Measurements from ENCODE around the gene CTF1.

DNA sequence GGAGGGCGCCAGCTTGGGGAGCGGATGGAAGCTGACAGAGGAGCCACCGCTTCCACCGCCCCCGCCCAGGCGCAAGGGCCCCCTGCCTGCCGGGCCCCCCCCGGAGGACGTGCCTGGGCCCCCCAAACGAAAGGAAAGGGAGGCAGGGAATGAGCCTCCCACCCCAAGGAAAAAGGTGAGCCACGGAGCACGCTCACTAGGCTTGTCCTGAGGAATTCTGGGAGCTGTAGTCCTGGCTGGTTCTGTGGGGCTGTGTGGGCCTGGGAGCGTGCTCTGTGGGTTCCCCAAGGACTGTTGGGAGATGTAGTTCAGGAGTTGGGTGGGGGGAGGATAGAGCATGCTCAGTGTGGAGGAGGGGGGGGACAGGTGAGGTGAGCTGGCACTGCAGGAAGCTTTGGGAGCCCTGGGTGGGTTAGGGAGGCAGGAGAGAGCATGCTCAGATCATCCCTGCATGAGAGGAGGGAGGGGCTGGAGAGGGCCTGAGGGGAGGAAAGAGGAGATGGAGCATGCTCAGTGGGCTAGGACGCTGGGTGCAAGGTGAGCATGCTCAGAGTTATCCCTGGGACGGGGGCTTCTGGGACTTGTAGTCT lies 31.5 kb downstream of the CTF1 start:
- TF ChIP-seq, protein P1, sequence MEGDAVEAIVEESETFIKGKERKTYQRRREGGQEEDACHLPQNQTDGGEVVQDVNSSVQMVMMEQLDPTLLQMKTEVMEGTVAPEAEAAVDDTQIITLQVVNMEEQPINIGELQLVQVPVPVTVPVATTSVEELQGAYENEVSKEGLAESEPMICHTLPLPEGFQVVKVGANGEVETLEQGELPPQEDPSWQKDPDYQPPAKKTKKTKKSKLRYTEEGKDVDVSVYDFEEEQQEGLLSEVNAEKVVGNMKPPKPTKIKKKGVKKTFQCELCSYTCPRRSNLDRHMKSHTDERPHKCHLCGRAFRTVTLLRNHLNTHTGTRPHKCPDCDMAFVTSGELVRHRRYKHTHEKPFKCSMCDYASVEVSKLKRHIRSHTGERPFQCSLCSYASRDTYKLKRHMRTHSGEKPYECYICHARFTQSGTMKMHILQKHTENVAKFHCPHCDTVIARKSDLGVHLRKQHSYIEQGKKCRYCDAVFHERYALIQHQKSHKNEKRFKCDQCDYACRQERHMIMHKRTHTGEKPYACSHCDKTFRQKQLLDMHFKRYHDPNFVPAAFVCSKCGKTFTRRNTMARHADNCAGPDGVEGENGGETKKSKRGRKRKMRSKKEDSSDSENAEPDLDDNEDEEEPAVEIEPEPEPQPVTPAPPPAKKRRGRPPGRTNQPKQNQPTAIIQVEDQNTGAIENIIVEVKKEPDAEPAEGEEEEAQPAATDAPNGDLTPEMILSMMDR (conservative IDR thresholded peaks at IDR 0.05) = no peak
- TF ChIP-seq EZH2 (IDR thresholded peaks at IDR 0.05; ENCODE audit: low read depth) = no peak
